Sigmoid colon (tissue), 4 donors: ENCODE measurements around the gene LRRC55.

ENCODE experiments used
- EP300 ChIP-seq, 4 donors: sonication (generic); formaldehyde crosslinking; IDR thresholded peaks; one replicate each; pipeline ENCODE4 v1.6.1; 2017; ENCODE audit warnings: antibody characterized with exemption in 4 of 4
- POLR2A ChIP-seq, 2 donors: fragments of 450-650 bp; IDR thresholded peaks; one replicate each; pipeline ENCODE4 v1.6.1; 2016; ENCODE audit warnings: antibody characterized with exemption in 2 of 2, mild to moderate bottlenecking in 2 of 2, moderate library complexity in 2 of 2
- POLR2AphosphoS5 ChIP-seq, 4 donors: sonication (generic); formaldehyde crosslinking; IDR thresholded peaks; one replicate each; pipeline ENCODE4 v1.6.1; 2017; ENCODE audit warnings: antibody characterized with exemption in 4 of 4
- TF ChIP-seq, protein P1 (sequence below), 4 experiments: fragments of 450-650 bp in 3 of 4; fragments of 200-600 bp in 1 of 4; IDR thresholded peaks; one replicate each; pipeline ENCODE4 v1.5.1; 2016 to 2019; ENCODE audit warnings: antibody characterized with exemption in 4 of 4, mild to moderate bottlenecking in 3 of 4, moderate library complexity in 2 of 4

- TF ChIP-seq, protein P1, sequence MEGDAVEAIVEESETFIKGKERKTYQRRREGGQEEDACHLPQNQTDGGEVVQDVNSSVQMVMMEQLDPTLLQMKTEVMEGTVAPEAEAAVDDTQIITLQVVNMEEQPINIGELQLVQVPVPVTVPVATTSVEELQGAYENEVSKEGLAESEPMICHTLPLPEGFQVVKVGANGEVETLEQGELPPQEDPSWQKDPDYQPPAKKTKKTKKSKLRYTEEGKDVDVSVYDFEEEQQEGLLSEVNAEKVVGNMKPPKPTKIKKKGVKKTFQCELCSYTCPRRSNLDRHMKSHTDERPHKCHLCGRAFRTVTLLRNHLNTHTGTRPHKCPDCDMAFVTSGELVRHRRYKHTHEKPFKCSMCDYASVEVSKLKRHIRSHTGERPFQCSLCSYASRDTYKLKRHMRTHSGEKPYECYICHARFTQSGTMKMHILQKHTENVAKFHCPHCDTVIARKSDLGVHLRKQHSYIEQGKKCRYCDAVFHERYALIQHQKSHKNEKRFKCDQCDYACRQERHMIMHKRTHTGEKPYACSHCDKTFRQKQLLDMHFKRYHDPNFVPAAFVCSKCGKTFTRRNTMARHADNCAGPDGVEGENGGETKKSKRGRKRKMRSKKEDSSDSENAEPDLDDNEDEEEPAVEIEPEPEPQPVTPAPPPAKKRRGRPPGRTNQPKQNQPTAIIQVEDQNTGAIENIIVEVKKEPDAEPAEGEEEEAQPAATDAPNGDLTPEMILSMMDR (IDR thresholded peaks at IDR 0.05) = no peak
- TF ChIP-seq POLR2AphosphoS5 (IDR thresholded peaks at IDR 0.05) (no peak), POLR2A (IDR thresholded peaks at IDR 0.05) (no peak), EP300 (IDR thresholded peaks at IDR 0.05) (no peak)
Measured at GRCh38 chr11:57199330-57199729, 17.6 kb downstream of the LRRC55 start.
